Frontal cortex (tissue), 4 donors: ENCODE measurements around the gene NUMB. TPM values are rescaled to one million over a fixed set of nuclear protein-coding genes. Genes with fewer than 3 reads are reported as not detected.

Source experiments
- DNase-seq, 2 donors: peaks; one replicate each; pipeline ENCODE4 v3.0.0; 2012; ENCODE audit warnings: low spot score in 2 of 2
- FAIRE-seq: peaks from 2 replicates; lab custom pipeline; 2012; peaks lifted over from hg19 to GRCh38; lab: Jason Lieb, UNC
- total RNA-seq: library from RNA; depleted of rRNA; stranded (reverse); fragments of >200 nt; gene quantifications from one replicate; pipeline ENCODE4 v1.2.3, GENCODE V29; 2014
- donor health status: control.
- donor health status: control.
- donor health status: control.

NUMB gene
- total RNA-seq, 1 donor from 2014 or later, result 13.5 TPM

- no peak for FAIRE-seq
- no peak for DNase-seq
Measured at GRCh38 chr14:73252491-73253322, 205.6 kb downstream of the NUMB start.

DNA sequence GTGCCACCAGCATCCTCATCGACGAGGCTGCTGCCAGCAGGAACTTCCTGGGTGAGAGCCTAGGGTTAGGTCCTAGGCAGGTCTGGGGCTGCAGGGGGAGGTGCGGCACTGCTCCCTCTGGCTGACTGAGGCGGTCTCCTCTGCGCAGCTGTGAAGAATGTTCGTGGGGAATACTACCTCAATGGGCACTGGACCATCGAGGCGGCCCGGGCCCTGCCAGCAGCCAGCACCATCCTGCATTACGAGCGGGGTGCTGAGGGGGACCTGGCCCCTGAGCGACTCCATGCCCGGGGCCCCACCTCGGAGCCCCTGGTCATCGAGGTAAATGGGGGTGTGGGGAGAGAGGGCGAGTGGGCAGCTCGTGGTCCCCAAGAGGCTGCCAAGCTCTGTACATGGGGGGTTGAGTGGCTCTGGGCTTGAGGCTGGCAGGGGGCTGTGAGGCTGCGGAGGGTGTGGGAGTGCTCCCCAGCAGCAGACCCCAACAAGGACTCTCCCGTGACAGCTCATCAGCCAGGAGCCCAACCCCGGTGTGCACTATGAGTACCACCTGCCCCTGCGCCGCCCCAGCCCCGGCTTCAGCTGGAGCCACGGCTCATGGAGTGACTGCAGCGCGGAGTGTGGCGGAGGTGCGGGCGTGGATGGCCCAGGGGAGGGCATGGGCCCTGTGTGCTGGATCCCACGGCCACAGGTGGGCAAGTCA is 206.7 kb downstream of the NUMB start:
- DNase-seq, result no peak
- no peak for FAIRE-seq

GRCh38 chr14:73250781-73251500 is 207.4 kb downstream of the NUMB start:
- DNase-seq, result no peak
- FAIRE-seq, result no peak

DNA sequence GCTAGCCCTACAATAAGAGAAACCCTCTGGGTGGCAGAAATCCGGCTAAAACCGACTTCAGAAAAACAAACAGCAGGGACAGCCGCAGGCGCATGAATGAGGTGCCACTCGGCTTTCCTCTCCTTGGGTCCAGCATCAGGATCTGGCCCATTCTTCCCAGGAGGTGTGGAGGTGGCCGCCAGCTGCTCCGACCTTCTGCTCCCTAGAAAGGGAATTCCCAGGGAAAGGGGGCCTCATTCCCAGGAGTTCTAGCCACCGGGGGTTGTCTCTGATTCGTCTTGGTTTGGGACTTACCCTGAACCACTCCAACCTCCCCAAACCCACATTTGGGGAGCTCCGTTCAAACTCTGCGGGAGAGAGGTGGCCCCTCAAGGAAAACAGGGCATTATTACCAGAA is 208.0 kb downstream of the NUMB start:
- DNase-seq (no peak), FAIRE-seq (no peak)

DNA sequence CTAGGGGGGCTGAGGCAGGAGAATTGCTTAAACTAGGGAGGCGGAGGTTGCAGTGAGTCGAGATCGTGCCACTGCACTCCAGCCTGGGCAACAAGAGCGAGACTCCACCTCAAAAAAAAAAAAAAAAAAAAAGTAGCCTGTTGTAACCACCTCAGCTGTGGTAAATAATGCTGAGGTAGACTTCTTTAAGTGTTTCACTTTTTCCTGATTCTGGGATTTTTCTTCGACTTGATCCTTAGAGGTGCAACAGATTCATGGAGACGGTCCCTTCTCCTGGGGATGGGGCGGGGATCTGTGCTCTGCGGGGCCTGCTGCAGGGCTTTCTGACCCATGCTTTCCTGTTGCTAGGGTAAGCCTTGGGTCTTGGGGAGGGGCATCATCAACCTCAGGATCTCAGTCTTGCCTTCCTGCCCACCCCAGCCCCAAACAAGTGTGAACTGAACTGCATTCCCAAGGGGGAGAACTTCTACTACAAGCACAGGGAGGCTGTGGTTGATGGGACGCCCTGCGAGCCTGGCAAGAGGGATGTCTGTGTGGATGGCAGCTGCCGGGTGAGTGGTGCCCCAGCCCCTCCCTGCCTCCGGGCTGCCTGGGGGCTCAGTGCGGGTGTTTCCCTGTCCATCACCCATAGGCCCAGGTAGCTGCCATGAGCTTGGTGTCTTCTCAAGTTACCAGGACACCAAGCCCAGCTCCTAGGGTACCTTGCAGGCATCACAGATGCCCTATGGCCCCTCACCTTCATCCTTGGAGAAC is 208.6 kb downstream of the NUMB start:
- no peak for DNase-seq
- FAIRE-seq, result no peak

DNA sequence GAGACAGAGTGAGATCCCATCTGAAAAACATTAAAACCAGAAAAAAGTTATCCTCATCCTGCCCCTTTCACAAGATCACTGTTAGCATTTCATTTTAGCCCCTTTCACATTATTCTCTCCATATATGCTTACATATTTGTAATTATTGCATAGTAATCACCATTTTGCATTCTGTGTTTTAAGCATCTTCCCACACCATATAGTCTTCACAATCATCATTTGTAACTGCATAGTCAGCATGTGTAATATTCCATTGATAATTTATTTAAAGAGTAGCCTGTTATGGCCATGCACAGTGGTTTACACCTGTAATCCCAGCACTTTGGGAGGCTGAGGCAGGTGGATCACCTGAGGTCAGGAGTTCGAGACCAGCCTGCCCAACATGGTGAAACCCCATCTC is 209.2 kb downstream of the NUMB start:
- DNase-seq (no peak), FAIRE-seq (no peak)

DNA sequence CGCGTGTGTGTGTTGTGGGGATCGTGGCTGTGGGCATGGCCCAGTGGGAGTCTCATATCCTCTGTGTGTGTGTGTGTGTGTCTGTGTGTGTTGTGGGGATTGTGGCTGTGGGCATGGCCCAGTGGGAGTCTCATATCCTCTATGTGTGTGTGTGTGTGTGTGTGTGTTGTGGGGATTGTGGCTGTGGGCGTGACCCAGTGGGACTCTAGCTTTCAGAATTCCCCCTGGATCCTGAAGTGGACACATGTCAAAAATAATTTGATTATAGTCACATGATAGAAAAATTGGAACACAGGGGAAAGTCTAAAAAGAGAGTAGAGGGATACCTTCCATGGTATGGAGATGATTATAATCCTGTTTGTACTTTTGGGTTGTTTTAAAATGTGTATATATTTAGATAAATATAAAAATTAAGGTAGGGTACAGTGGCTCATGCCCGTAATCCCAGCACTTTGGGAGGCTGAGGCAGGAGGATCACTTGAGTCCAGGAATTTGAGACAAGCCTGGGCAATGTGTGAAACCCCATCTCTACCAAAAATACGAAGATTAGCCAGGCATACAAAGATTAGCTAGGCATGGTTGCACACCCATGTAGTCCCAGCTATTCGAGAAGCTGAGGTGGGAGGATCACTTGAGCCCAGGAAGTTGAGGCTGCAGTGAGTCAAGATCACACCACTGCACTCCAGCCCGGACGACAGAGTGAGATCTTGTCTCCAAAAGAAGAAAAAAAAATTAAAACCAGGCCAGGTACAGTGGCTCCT is 210.1 kb downstream of the NUMB start:
- FAIRE-seq (no peak), DNase-seq (no peak)

- no peak for FAIRE-seq
- no peak for DNase-seq
Measured at GRCh38 chr14:73246387-73247150, 211.8 kb downstream of the NUMB start.

DNA sequence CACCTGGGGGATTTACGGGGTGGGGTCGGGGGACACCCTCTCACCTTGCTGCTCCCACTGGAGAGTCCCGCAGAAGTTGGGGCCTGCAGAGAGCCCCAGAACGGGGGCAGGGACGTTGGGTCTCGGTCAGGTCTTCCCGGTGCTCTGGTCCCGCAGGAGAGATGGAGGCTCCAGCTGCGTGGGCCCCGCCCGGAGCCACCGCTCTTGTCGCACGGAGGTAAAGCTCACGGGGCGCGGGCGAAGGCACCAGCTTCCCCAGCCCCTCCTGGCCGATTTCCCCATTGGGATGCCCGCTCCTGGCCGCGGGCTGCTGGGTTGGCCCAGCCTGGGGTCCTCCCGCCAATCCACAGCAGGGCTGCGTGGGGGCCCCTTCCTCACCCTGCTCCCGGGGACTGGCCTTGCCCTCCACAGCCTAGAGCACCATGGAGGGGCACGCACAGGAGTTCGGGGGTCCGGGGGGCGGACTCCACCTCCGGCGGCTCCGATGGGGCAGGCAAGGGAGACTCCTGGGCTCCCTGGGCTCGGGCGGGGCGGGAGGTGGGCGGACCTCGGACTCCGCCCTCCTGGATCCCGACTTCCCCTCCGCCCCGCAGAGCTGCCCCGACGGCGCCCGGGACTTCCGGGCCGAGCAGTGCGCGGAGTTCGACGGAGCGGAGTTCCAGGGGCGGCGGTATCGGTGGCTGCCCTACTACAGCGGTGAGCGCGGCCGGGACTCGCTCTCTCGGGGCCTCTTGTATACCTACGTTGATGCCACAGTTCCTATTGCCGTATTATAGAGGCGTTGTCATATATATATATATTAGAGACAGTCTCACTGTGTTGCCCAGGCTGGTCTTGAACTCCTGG is 212.6 kb downstream of the NUMB start:
- no peak for FAIRE-seq
- DNase-seq, result no peak

DNA sequence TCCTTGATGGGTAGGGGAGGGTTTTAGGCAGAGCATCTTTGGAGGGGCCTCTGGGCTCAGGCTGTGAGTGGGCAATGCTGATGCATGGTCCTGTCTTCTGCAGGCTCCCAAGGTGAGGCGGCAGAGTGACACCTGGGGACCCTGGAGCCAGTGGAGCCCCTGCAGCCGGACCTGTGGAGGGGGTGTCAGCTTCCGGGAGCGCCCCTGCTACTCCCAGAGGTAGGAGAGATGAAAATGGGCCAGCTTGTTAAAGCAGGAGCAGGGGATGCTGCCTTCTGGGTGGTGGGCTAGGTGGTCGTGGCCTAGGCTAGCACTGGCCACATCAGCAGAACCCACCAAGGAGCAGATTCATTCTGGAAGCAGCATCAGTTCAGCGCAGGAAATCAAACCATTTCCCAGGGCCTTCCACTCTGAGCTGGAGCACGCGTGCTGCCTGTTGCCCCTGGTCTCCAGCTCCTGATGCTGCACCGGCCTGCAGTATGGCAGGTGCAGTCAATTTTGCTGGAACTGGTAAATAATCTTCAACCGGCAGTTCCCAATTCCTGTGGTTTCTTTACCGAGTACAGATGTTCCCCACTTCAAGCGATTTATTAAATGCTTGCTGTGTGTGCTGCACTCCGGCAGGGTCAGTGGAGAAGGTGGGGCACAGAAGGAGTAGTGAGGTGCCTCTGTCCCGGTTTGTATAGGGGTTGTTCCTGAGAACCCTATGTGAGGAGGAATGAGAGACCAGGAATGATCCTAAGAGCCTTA is 213.6 kb downstream of the NUMB start:
- DNase-seq (no peak), FAIRE-seq (no peak)

- FAIRE-seq (no peak), DNase-seq (no peak)
Measured at GRCh38 chr14:73243748-73244147, 214.6 kb downstream of the NUMB start.

GRCh38 chr14:73243341-73243740 is 215.0 kb downstream of the NUMB start:
- DNase-seq (no peak), FAIRE-seq (no peak)

GRCh38 chr14:73242357-73242901 is 215.9 kb downstream of the NUMB start:
- DNase-seq (no peak), FAIRE-seq (no peak)

DNA sequence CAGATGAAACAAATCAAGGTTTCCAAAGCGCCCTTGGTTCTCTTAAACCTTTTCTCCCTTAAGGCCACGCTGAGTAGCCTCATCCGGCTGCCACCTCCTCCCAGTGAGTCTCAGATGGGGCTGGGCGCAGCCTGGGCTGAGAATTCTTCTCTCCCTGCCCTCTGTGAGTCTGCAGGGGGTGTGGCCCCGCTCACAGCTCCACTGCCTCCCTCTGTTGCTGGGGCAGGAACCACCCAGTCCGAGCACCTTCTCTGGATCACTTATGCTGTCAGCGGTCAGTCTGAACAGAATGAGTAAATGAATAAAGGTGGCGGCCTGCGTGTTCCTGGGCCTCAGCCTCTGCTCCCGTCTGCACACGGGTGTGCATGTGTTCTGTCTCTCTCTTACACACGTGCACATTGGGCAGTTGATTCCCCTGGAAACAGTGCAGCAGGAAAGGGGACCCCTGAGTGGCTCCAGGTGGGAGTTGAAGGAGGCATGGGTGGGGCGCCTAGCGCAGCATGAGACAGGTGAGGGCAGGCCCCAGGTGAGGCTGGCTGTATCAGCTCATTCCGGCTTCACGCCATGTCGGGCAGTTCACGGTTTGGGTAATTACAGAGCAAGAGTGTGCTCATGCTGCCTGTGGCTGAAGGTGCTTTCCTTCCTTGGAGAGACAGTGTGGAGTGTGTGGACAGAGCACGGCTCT is 216.7 kb downstream of the NUMB start:
- DNase-seq, result peak in 1 of 2 donors; percentile 5
- FAIRE-seq, result no peak

DNA sequence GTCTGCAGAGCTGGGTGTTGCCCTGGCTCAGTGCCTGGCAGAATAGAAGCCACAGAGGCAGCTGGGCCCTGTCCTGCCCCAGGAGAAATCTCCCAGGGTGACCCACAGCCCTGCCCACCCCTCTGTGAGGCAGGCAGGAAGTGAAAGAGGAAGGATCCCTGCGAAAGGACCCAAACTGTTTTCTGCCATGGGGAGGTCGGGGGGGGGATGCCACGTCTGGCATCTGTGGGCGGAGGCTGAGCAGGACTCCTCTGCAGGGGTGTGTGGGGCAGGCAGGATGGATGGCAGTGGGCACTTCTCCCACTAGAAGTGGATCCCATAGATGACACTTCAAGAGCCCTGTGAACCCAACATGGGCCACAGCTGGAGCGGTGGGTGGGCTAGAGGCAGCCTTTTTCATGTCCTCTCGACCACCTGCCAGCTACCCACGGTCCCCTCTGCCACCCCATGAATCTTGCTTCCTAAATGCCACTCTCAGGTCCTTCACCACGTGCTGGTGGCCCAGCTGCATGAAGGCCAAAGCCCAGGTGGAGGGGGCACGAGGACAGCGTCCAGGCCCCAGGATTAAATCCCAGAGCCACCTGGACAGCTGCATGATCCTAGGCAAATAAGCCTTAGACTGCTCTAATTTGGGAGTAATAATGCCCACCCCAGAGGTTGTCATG is 217.4 kb downstream of the NUMB start:
- DNase-seq (peak; percentile 33 to 36), FAIRE-seq (no peak)
